A549 (cell line): ENCODE data around the gene NOSIP. TPM values are rescaled to one million over a fixed set of nuclear protein-coding genes. Genes with fewer than 3 reads are reported as not detected.

ENCODE experiments used
- ATAC-seq, 2 experiments: fragments of 200-7000 bp in 1 of 2; fragments of >200 bp in 1 of 2; cut with Nextera tagmentation in 1 of 2; cut with Tn5 transposase in 1 of 2; 3 replicates each; pipeline versions ENCODE4 v1.8.0 to v1.9.1; 2018 to 2020; ENCODE audit warnings: mild to moderate bottlenecking in 1 of 2, moderate library complexity in 1 of 2
- CTCF ChIA-PET: fragments of 300-600 bp; sonication (Branson Sonifier 250); formaldehyde crosslinking; extraction: SDS; loops from one replicate; lab custom pipeline; 2021; ENCODE audit warnings: antibody characterized with exemption, inconsistent platforms; lab: Yijun Ruan, JAX
- POLR2A ChIA-PET: fragments of 350-600 bp; formaldehyde crosslinking; extraction: SDS; loops from one replicate; lab custom pipeline; 2021; ENCODE audit warnings: antibody characterized with exemption, inconsistent platforms; lab: Yijun Ruan, JAX
- DNase-seq, 2 experiments: peaks; one replicate each; pipeline versions ENCODE4 v3.0.0 to v3.0.0-alpha.2; 2011 to 2016; ENCODE audit warnings: low read depth in 1 of 2, low spot score in 1 of 2
- FAIRE-seq: peaks from 2 replicates; lab custom pipeline; 2011; peaks lifted over from hg19 to GRCh38; lab: Jason Lieb, UNC
- H3K27ac ChIP-seq, 2 experiments: fragments of >200 bp; sonication (Bioruptor Twin); formaldehyde crosslinking; 3 replicates each; pipeline ENCODE4 v1.5.1; 2016 to 2017
- H3K4me1 ChIP-seq: fragments of >200 bp; sonication (Bioruptor Twin); formaldehyde crosslinking; 3 replicates; pipeline ENCODE4 v1.6.1; 2016
- H3K4me2 ChIP-seq: fragments of >200 bp; sonication (Bioruptor Twin); formaldehyde crosslinking; 3 replicates; pipeline ENCODE4 v1.6.1; 2016
- H3K4me3 ChIP-seq: fragments of >200 bp; sonication (Bioruptor Twin); formaldehyde crosslinking; 3 replicates; pipeline ENCODE4 v1.5.1; 2016
- H3K9me3 ChIP-seq: fragments of >200 bp; sonication (Bioruptor Twin); formaldehyde crosslinking; 3 replicates; pipeline ENCODE4 v1.6.1; 2016
- BHLHE40 ChIP-seq: IDR thresholded peaks from 2 replicates; pipeline ENCODE4 v1.6.1; 2012; ENCODE audit warnings: low read depth, low read length, inconsistent platforms
- CHD4 ChIP-seq: fragments of 200-600 bp; sonication (generic); IDR thresholded peaks from 2 replicates; pipeline ENCODE4 v1.6.1; 2016; ENCODE audit warnings: antibody characterized with exemption, mild to moderate bottlenecking, borderline replicate concordance
- EHF ChIP-seq: fragments of 250-450 bp; sonication (Bioruptor Pico); IDR thresholded peaks from 2 replicates; pipeline ENCODE4 v1.5.0; 2020; ENCODE audit warnings: mild to moderate bottlenecking
- EHMT2 ChIP-seq: fragments of 200-600 bp; sonication (generic); IDR thresholded peaks from 2 replicates; pipeline ENCODE4 v1.6.1; 2016; ENCODE audit warnings: antibody characterized with exemption, low read depth, mild to moderate bottlenecking, moderate library complexity
- HOXA7 ChIP-seq: fragments of 250-450 bp; sonication (Bioruptor Pico); IDR thresholded peaks from 2 replicates; pipeline ENCODE4 v1.5.0; 2020; ENCODE audit warnings: mild to moderate bottlenecking, moderate library complexity
- MAZ ChIP-seq: fragments of 150-350 bp; IDR thresholded peaks from 2 replicates; pipeline ENCODE4 v1.6.1; 2014; ENCODE audit warnings: antibody characterized with exemption, low read depth, low read length, borderline replicate concordance
- NPAS2 ChIP-seq: fragments of 250-450 bp; sonication (Bioruptor Pico); IDR thresholded peaks from 2 replicates; pipeline ENCODE4 v1.8.0; 2022; ENCODE audit warnings: mild to moderate bottlenecking, moderate library complexity, borderline replicate concordance
- NR3C1 ChIP-seq: fragments of >200 bp; sonication (Bioruptor Twin); formaldehyde crosslinking; IDR thresholded peaks from 3 replicates; pipeline ENCODE4 v1.6.1; 2017
- RCOR1 ChIP-seq: fragments of 150-350 bp; IDR thresholded peaks from 2 replicates; pipeline ENCODE4 v1.6.1; 2014; ENCODE audit warnings: antibody characterized with exemption, low read length, low read depth
- SMC3 ChIP-seq: fragments of >200 bp; sonication (Bioruptor Twin); formaldehyde crosslinking; IDR thresholded peaks from 3 replicates; pipeline ENCODE4 v1.6.1; 2018; ENCODE audit warnings: inconsistent platforms
- TFCP2L1 ChIP-seq: fragments of 250-450 bp; sonication (Bioruptor Pico); IDR thresholded peaks from 2 replicates; pipeline ENCODE4 v1.5.0; 2021; ENCODE audit warnings: mild to moderate bottlenecking
- ZFP36 ChIP-seq: fragments of 450-650 bp; IDR thresholded peaks from 2 replicates; pipeline ENCODE4 v1.6.1; 2014; ENCODE audit warnings: borderline replicate concordance; ENCODE audit not compliant: partially characterized antibody
- ZNF302 ChIP-seq: fragments of 250-450 bp; sonication (Bioruptor Pico); IDR thresholded peaks from 2 replicates; pipeline ENCODE4 v1.9.0; 2021; ENCODE audit warnings: inconsistent platforms, mild to moderate bottlenecking, moderate library complexity
- WGBS: methylation state at CpG from one replicate; pipeline ENCODE4 v1.1.6; 2017; ENCODE audit errors: missing lambda C conversion rate; 5-methylcytosine and 5-hydroxymethylcytosine counted together
- polyA plus RNA-seq, 4 experiments: library from polyadenylated mRNA; depleted of rRNA in 3 of 4; stranded (reverse); fragments of >200 nt; fragmentation: RNase III in 1 of 4; extraction: RNeasy Plus Mini Kit Qiagen cat#74134 plus additional on column Dnase treatment in 1 of 4; gene quantifications; 2 replicates in 3 of 4; 3 replicates in 1 of 4; pipeline ENCODE4 v1.2.3, GENCODE V29; 2011 to 2017
- TF ChIP-seq, protein P1 (sequence below): IDR thresholded peaks from 2 replicates; pipeline ENCODE4 v1.6.1; 2012
- TF ChIP-seq, protein P2 (sequence below): fragments of 450-650 bp; IDR thresholded peaks from 2 replicates; pipeline ENCODE4 v1.6.1; 2014; ENCODE audit warnings: antibody characterized with exemption
- TF ChIP-seq, protein P3 (sequence below): fragments of >200 bp; sonication (Bioruptor Twin); formaldehyde crosslinking; IDR thresholded peaks from 2 replicates; pipeline ENCODE4 v1.6.1; 2016
- TF ChIP-seq, protein P4 (sequence below): fragments of 150-350 bp; IDR thresholded peaks from 2 replicates; pipeline ENCODE4 v1.6.1; 2014; ENCODE audit warnings: low read depth, mild to moderate bottlenecking, low read length
- TF ChIP-seq, protein P5 (sequence below): fragments of >200 bp; sonication (Bioruptor Twin); formaldehyde crosslinking; IDR thresholded peaks from 3 replicates; pipeline ENCODE4 v1.6.1; 2016

The NOSIP gene
- polyA plus RNA-seq, 2 of the 4 experiments (the other 2 are of a cell fraction), result 49.0 to 101 TPM

DNA sequence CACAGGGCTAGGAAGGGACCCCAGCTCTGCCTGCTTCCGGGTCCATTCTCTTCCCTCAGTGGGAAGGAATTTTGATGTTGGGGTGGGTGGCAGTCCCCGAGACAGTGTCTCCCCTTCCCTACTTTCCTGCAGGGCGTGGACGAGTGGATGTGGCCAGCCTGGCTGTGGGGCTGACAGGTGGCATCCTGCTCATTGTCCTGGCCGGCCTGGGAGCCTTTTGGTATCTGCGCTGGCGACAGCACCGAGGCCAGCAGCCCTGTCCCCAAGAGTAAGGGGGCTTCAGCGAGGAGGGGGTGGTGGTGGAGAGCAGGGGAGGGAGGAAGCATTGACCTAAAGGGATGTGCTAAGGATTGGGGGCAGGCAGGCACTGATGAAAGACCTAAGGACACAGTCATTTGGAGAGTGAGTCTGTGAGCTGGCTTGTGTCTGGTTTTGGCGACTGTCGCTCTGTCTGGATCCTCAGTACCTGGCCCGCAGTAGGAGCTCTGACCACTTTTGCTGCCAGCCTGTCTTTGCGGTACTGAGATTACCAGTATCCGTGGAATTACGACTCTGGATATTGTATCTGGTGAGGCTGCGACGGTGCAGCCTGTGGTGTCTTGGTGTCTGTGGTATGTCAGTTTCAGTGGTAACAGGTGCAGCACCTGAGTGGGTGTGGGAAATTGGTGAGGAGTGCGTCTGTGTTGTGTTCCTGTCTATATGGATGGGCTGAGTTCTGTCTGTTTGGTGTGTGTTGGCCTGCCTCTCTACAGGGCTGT, 8.2 kb upstream of the NOSIP start:
- WGBS, result 79% methylated on average over 17 of the region's 18 CpGs
- ChIA-PET POLR2A (interaction anchor here (3.1 kb wide), 1 partner anchor 53 kb away, joined by 45 read pairs; the partner anchor contains the start of genes RRAS and SCAF1), CTCF (interaction anchor here (0.5 to 3.3 kb wide), 5 partner anchors 8 to 92 kb away, joined by 3 to 18 read pairs (median 3); partner anchors contain the start of gene NOSIP)
- H3K4me1 ChIP-seq, result peaks cover 5% of the 10 kb centered on the region
- TF ChIP-seq SMC3, result no peak
- TF ChIP-seq EHMT2, result no peak
- TF ChIP-seq NPAS2 (CRISPR knock-in tag), result no peak
- TF ChIP-seq, protein P1, sequence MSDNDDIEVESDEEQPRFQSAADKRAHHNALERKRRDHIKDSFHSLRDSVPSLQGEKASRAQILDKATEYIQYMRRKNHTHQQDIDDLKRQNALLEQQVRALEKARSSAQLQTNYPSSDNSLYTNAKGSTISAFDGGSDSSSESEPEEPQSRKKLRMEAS, result no peak
- no peak for TF ChIP-seq CHD4
- TF ChIP-seq EHF, result no peak
- TF ChIP-seq, protein P2, sequence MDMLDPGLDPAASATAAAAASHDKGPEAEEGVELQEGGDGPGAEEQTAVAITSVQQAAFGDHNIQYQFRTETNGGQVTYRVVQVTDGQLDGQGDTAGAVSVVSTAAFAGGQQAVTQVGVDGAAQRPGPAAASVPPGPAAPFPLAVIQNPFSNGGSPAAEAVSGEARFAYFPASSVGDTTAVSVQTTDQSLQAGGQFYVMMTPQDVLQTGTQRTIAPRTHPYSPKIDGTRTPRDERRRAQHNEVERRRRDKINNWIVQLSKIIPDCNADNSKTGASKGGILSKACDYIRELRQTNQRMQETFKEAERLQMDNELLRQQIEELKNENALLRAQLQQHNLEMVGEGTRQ, result no peak
- TF ChIP-seq HOXA7 (CRISPR knock-in tag), result no peak
- H3K27ac ChIP-seq, result no peak overlapping the region
- no peak for ATAC-seq
- FAIRE-seq, result no peak
- DNase-seq, result no peak
- no peak overlapping the region for H3K4me3 ChIP-seq
- H3K4me2 ChIP-seq, result no peak overlapping the region
- H3K9me3 ChIP-seq, result no peaks in the 10 kb centered on the region

DNA sequence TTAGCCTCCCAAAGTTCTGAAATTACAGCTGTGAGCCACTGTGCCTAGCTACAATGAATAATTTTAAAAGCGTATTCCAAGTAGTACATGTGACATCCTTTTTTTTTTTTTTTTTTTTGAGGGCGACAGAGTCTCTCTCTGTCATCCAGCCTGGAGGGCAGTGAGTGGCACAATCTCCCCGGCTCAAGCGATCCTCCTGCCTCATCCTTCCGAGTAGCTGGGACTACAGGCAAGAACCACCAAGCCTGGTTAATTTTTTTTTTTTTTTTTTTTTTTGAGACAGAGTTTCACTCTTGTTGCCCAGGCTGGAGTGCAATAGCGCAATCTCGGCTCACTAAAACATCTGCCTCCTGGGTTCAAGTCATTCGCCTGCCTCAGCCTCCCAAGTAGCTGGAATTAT, 6.9 kb upstream of the NOSIP start:
- no peaks in the 10 kb centered on the region for H3K9me3 ChIP-seq
- FAIRE-seq (no peak), ATAC-seq (no peak), DNase-seq (no peak)
- no peak overlapping the region for H3K4me3 ChIP-seq
- WGBS, result 77% methylated on average over 8 of the region's 8 CpGs
- H3K4me2 ChIP-seq, result no peak overlapping the region
- H3K27ac ChIP-seq, result no peak overlapping the region
- CTCF ChIA-PET, result interaction anchor here (0.6 to 3.3 kb wide), 3 partner anchors 17 to 557 kb away, joined by 3 to 18 read pairs (median 10); no protein-coding TSS in a partner anchor
- POLR2A ChIA-PET, result interaction anchor here (0.6 kb wide), 5 partner anchors 8 to 341 kb away, joined by 3 to 5 read pairs (median 3); partner anchors contain the start of gene MED25
- H3K4me1 ChIP-seq, result peaks cover 4% of the 10 kb centered on the region; the same call in 1 of the 3 replicates
- TF ChIP-seq MAZ (no peak), ZNF302 (CRISPR knock-in tag) (no peak), BHLHE40 (no peak), EHF (no peak), TFCP2L1 (CRISPR knock-in tag) (no peak), RCOR1 (no peak), NR3C1 (no peak), ZFP36 (no peak)
- TF ChIP-seq, protein P3, sequence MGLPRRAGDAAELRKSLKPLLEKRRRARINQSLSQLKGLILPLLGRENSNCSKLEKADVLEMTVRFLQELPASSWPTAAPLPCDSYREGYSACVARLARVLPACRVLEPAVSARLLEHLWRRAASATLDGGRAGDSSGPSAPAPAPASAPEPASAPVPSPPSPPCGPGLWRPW, result no peak
- TF ChIP-seq, protein P1, result no peak
- TF ChIP-seq, protein P4, sequence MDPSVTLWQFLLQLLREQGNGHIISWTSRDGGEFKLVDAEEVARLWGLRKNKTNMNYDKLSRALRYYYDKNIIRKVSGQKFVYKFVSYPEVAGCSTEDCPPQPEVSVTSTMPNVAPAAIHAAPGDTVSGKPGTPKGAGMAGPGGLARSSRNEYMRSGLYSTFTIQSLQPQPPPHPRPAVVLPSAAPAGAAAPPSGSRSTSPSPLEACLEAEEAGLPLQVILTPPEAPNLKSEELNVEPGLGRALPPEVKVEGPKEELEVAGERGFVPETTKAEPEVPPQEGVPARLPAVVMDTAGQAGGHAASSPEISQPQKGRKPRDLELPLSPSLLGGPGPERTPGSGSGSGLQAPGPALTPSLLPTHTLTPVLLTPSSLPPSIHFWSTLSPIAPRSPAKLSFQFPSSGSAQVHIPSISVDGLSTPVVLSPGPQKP, result no peak
- TF ChIP-seq, protein P5, sequence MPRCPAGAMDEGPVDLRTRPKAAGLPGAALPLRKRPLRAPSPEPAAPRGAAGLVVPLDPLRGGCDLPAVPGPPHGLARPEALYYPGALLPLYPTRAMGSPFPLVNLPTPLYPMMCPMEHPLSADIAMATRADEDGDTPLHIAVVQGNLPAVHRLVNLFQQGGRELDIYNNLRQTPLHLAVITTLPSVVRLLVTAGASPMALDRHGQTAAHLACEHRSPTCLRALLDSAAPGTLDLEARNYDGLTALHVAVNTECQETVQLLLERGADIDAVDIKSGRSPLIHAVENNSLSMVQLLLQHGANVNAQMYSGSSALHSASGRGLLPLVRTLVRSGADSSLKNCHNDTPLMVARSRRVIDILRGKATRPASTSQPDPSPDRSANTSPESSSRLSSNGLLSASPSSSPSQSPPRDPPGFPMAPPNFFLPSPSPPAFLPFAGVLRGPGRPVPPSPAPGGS, result no peak
